Gastroesophageal sphincter (tissue), 3 donors: ENCODE results near the gene DCLK1.

ENCODE experiments used
- POLR2A ChIP-seq, 2 donors: fragments of 450-650 bp; IDR thresholded peaks; one replicate each; pipeline ENCODE4 v1.6.1; 2017; ENCODE audit warnings: antibody characterized with exemption in 2 of 2, mild to moderate bottlenecking in 2 of 2, moderate library complexity in 1 of 2
- TF ChIP-seq, protein P1 (sequence below), 4 experiments: fragments of 200-600 bp in 2 of 4; fragments of 450-650 bp in 2 of 4; sonication (generic) in 1 of 4; IDR thresholded peaks; one replicate each; pipeline ENCODE4 v1.5.1; 2017 to 2019; ENCODE audit warnings: antibody characterized with exemption in 4 of 4, mild to moderate bottlenecking in 2 of 4, moderate library complexity in 2 of 4

GRCh38 chr13:35930665-35931631, 200.2 kb downstream of the DCLK1 start:
- TF ChIP-seq, protein P1, sequence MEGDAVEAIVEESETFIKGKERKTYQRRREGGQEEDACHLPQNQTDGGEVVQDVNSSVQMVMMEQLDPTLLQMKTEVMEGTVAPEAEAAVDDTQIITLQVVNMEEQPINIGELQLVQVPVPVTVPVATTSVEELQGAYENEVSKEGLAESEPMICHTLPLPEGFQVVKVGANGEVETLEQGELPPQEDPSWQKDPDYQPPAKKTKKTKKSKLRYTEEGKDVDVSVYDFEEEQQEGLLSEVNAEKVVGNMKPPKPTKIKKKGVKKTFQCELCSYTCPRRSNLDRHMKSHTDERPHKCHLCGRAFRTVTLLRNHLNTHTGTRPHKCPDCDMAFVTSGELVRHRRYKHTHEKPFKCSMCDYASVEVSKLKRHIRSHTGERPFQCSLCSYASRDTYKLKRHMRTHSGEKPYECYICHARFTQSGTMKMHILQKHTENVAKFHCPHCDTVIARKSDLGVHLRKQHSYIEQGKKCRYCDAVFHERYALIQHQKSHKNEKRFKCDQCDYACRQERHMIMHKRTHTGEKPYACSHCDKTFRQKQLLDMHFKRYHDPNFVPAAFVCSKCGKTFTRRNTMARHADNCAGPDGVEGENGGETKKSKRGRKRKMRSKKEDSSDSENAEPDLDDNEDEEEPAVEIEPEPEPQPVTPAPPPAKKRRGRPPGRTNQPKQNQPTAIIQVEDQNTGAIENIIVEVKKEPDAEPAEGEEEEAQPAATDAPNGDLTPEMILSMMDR (IDR thresholded peaks at IDR 0.05): no peak
- no peak for TF ChIP-seq POLR2A (IDR thresholded peaks at IDR 0.05)
